WTC11 (cell line): ENCODE data around the gene GRIA4. TPM values are rescaled to one million over a fixed set of nuclear protein-coding genes. Genes with fewer than 3 reads are reported as not detected.

ENCODE experiments used
- ATAC-seq: fragments of 200-7000 bp; cut with Tn5 transposase; 2 replicates; pipeline ENCODE4 v1.10.0; 2021; ENCODE audit warnings: mild to moderate bottlenecking, moderate library complexity
- CTCF ChIA-PET: fragments of 300-600 bp; sonication (Branson Sonifier 250); formaldehyde crosslinking; loops from one replicate; lab custom pipeline; 2021; ENCODE audit warnings: antibody characterized with exemption; lab: Charles Lee
- POLR2A ChIA-PET: fragments of 350-600 bp; sonication (Branson Sonifier 250); formaldehyde crosslinking; loops from one replicate; lab custom pipeline; 2021; ENCODE audit warnings: antibody characterized with exemption; lab: Charles Lee
- DNase-seq: peaks from one replicate; pipeline ENCODE4 v3.0.0; 2021; ENCODE audit warnings: low spot score
- H3K27ac Mint-ChIP-seq: 2 replicates; pipeline ENCODE4 v1.8.0; 2021; ENCODE audit warnings: mixed read lengths
- H3K27me3 Mint-ChIP-seq: 2 replicates; pipeline ENCODE4 v1.8.0; 2021; ENCODE audit warnings: low read depth, mild to moderate bottlenecking, moderate library complexity, mixed read lengths
- H3K36me3 Mint-ChIP-seq: 2 replicates; pipeline ENCODE4 v1.8.0; 2021; ENCODE audit warnings: mixed read lengths
- H3K4me1 Mint-ChIP-seq: 2 replicates; pipeline ENCODE4 v1.8.0; 2022; ENCODE audit warnings: mixed read lengths
- H3K4me3 Mint-ChIP-seq: 2 replicates; pipeline ENCODE4 v1.8.0; 2021; ENCODE audit warnings: mild to moderate bottlenecking, moderate library complexity, mixed read lengths
- H3K9me3 Mint-ChIP-seq: 2 replicates; pipeline ENCODE4 v1.8.0; 2021; ENCODE audit warnings: mixed read lengths
- ATF1 ChIP-seq: sonication (generic); formaldehyde crosslinking; IDR thresholded peaks from 2 replicates; pipeline ENCODE4 v1.8.1; 2023; ENCODE audit warnings: mild to moderate bottlenecking, moderate library complexity, missing genetic modification reagents
- CBFB ChIP-seq: sonication (generic); formaldehyde crosslinking; IDR thresholded peaks from 2 replicates; pipeline ENCODE4 v1.8.1; 2022; ENCODE audit warnings: mild to moderate bottlenecking, low read depth, missing genetic modification reagents
- HMGA2 ChIP-seq: fragments of 250-450 bp; sonication (Bioruptor Pico); IDR thresholded peaks from 2 replicates; pipeline ENCODE4 v1.4.0; 2021; ENCODE audit warnings: mild to moderate bottlenecking, moderate library complexity
- JAZF1 ChIP-seq: fragments of 250-450 bp; sonication (Bioruptor Pico); IDR thresholded peaks from 2 replicates; pipeline ENCODE4 v1.9.0; 2021; ENCODE audit warnings: moderate library complexity, mild to moderate bottlenecking, inconsistent platforms
- NFE2L1 ChIP-seq: sonication (generic); formaldehyde crosslinking; IDR thresholded peaks from 2 replicates; pipeline ENCODE4 v1.8.1; 2023; ENCODE audit warnings: missing genetic modification reagents
- OVOL2 ChIP-seq: fragments of 250-450 bp; sonication (Bioruptor Pico); IDR thresholded peaks from 2 replicates; pipeline ENCODE4 v1.9.0; 2021; ENCODE audit warnings: mild to moderate bottlenecking, borderline replicate concordance
- SOX15 ChIP-seq: fragments of 250-450 bp; sonication (Bioruptor Pico); IDR thresholded peaks from 2 replicates; pipeline ENCODE4 v1.9.0; 2021; ENCODE audit warnings: mild to moderate bottlenecking
- ZNF121 ChIP-seq: sonication (generic); formaldehyde crosslinking; IDR thresholded peaks from 2 replicates; pipeline ENCODE4 v1.8.0; 2023; ENCODE audit warnings: missing genetic modification reagents
- ZNF396 ChIP-seq: fragments of 250-450 bp; sonication (Bioruptor Pico); IDR thresholded peaks from 2 replicates; pipeline ENCODE4 v1.8.0; 2021; ENCODE audit warnings: mild to moderate bottlenecking, moderate library complexity, borderline replicate concordance
- total RNA-seq: library from RNA; stranded (reverse); gene quantifications from 3 replicates; pipeline ENCODE4 v1.2.3, GENCODE V29; 2021
- TF ChIP-seq, protein P1 (sequence below): fragments of 250-450 bp; sonication (Bioruptor Pico); IDR thresholded peaks from 2 replicates; pipeline ENCODE4 v1.9.0; 2021; ENCODE audit warnings: mild to moderate bottlenecking
- TF ChIP-seq, protein P2 (sequence below): sonication (generic); formaldehyde crosslinking; conservative IDR thresholded peaks from 2 replicates; pipeline ENCODE4 v1.8.1; 2023; ENCODE audit warnings: mild to moderate bottlenecking, low read depth, missing genetic modification reagents, moderate library complexity
- TF ChIP-seq, protein P3 (sequence below): fragments of 250-450 bp; sonication (Bioruptor Pico); IDR thresholded peaks from 2 replicates; pipeline ENCODE4 v2.1.2; 2022; ENCODE audit warnings: mild to moderate bottlenecking, moderate library complexity
- TF ChIP-seq, protein P4 (sequence below): sonication (generic); formaldehyde crosslinking; IDR thresholded peaks from 2 replicates; pipeline ENCODE4 v1.8.1; 2022; ENCODE audit warnings: low read depth, missing genetic modification reagents, borderline replicate concordance
- TF ChIP-seq, protein P5 (sequence below): fragments of 250-450 bp; sonication (Bioruptor Pico); IDR thresholded peaks from 2 replicates; pipeline ENCODE4 v1.9.0; 2021; ENCODE audit warnings: mild to moderate bottlenecking
- TF ChIP-seq, protein P6 (sequence below): fragments of 250-450 bp; sonication (Bioruptor Pico); IDR thresholded peaks from 2 replicates; pipeline ENCODE4 v1.9.0; 2021; ENCODE audit warnings: moderate library complexity, mild to moderate bottlenecking, inconsistent platforms, borderline replicate concordance
- TF ChIP-seq, protein P7 (sequence below): sonication (generic); formaldehyde crosslinking; IDR thresholded peaks from 2 replicates; pipeline ENCODE4 v1.8.1; 2022; ENCODE audit warnings: missing genetic modification reagents, borderline replicate concordance
- TF ChIP-seq, protein P8 (sequence below): sonication (generic); formaldehyde crosslinking; IDR thresholded peaks from 2 replicates; pipeline ENCODE4 v1.8.1; 2023; ENCODE audit warnings: mild to moderate bottlenecking, missing genetic modification reagents, moderate library complexity

The GRIA4 gene
- total RNA-seq, 1 experiment from 2014 or later, result 11.4 TPM

DNA sequence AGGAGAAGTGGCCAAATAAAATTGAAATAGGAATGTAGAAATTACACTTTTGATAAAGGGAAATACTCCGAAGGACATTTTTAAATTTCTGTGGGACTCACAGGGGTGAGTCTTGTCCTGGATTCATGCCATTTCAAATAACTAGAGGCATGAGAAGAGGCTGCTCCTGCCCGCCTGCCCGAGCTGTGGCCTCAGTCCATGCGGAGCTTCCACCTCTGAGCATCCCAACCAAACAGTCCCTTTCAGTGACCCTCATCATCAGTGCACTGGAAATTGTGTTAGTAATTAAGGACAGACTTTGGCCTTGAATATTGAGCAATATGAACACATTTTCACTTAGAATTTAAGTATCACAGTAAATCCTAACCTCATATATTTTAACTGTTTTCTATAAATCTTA, 25.6 kb downstream of the GRIA4 start (continued):
- TF ChIP-seq NFE2L1 (no peak), ZNF396 (CRISPR knock-in tag) (no peak), JAZF1 (CRISPR knock-in tag) (no peak), ZNF121 (CRISPR knock-in tag) (no peak)
- TF ChIP-seq, protein P1, sequence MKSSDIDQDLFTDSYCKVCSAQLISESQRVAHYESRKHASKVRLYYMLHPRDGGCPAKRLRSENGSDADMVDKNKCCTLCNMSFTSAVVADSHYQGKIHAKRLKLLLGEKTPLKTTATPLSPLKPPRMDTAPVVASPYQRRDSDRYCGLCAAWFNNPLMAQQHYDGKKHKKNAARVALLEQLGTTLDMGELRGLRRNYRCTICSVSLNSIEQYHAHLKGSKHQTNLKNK (CRISPR knock-in tag), result no peak
- TF ChIP-seq, protein P2, sequence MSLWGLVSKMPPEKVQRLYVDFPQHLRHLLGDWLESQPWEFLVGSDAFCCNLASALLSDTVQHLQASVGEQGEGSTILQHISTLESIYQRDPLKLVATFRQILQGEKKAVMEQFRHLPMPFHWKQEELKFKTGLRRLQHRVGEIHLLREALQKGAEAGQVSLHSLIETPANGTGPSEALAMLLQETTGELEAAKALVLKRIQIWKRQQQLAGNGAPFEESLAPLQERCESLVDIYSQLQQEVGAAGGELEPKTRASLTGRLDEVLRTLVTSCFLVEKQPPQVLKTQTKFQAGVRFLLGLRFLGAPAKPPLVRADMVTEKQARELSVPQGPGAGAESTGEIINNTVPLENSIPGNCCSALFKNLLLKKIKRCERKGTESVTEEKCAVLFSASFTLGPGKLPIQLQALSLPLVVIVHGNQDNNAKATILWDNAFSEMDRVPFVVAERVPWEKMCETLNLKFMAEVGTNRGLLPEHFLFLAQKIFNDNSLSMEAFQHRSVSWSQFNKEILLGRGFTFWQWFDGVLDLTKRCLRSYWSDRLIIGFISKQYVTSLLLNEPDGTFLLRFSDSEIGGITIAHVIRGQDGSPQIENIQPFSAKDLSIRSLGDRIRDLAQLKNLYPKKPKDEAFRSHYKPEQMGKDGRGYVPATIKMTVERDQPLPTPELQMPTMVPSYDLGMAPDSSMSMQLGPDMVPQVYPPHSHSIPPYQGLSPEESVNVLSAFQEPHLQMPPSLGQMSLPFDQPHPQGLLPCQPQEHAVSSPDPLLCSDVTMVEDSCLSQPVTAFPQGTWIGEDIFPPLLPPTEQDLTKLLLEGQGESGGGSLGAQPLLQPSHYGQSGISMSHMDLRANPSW (CRISPR knock-in tag), result no peak

DNA sequence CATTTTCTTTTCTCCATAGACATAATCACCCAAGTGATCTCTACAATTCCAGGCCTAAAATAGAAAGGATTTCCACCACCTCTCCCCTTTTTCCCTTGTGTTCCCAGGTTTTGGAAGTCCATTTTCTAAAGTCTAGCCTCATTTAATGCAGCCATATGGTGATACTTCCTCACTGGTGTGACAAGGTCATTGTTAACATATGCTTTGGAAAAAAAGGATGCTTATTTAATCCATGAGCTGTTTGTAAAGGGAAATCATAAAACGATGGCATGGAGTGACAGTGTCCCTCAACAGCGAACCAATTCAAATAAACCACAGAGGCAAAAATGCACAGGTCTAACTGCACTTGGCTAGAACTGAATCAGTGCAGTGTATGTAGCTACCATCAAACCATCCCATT, 26.6 kb downstream of the GRIA4 start:
- Mint-ChIP-seq H3K36me3 (no peaks in the 10 kb centered on the region), H3K4me1 (peaks cover 11% of the 10 kb centered on the region), H3K4me3 (no peak overlapping the region), H3K27me3 (no peaks in the 10 kb centered on the region), H3K27ac (no peak overlapping the region; the same call in 1 of the 2 replicates), H3K9me3 (no peaks in the 10 kb centered on the region)
- POLR2A ChIA-PET, result no interaction called here
- ATAC-seq, result no peak
- DNase-seq, result no peak
- TF ChIP-seq, protein P3, sequence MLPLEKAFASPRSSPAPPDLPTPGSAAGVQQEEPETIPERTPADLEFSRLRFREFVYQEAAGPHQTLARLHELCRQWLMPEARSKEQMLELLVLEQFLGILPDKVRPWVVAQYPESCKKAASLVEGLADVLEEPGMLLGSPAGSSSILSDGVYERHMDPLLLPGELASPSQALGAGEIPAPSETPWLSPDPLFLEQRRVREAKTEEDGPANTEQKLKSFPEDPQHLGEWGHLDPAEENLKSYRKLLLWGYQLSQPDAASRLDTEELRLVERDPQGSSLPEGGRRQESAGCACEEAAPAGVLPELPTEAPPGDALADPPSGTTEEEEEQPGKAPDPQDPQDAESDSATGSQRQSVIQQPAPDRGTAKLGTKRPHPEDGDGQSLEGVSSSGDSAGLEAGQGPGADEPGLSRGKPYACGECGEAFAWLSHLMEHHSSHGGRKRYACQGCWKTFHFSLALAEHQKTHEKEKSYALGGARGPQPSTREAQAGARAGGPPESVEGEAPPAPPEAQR (CRISPR knock-in tag), result no peak
- TF ChIP-seq OVOL2 (CRISPR knock-in tag), result no peak
- no peak for TF ChIP-seq SOX15 (CRISPR knock-in tag)
- no peak for TF ChIP-seq CBFB (CRISPR knock-in tag)
- TF ChIP-seq, protein P4, sequence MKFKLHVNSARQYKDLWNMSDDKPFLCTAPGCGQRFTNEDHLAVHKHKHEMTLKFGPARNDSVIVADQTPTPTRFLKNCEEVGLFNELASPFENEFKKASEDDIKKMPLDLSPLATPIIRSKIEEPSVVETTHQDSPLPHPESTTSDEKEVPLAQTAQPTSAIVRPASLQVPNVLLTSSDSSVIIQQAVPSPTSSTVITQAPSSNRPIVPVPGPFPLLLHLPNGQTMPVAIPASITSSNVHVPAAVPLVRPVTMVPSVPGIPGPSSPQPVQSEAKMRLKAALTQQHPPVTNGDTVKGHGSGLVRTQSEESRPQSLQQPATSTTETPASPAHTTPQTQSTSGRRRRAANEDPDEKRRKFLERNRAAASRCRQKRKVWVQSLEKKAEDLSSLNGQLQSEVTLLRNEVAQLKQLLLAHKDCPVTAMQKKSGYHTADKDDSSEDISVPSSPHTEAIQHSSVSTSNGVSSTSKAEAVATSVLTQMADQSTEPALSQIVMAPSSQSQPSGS (CRISPR knock-in tag), result no peak
- TF ChIP-seq, protein P5, sequence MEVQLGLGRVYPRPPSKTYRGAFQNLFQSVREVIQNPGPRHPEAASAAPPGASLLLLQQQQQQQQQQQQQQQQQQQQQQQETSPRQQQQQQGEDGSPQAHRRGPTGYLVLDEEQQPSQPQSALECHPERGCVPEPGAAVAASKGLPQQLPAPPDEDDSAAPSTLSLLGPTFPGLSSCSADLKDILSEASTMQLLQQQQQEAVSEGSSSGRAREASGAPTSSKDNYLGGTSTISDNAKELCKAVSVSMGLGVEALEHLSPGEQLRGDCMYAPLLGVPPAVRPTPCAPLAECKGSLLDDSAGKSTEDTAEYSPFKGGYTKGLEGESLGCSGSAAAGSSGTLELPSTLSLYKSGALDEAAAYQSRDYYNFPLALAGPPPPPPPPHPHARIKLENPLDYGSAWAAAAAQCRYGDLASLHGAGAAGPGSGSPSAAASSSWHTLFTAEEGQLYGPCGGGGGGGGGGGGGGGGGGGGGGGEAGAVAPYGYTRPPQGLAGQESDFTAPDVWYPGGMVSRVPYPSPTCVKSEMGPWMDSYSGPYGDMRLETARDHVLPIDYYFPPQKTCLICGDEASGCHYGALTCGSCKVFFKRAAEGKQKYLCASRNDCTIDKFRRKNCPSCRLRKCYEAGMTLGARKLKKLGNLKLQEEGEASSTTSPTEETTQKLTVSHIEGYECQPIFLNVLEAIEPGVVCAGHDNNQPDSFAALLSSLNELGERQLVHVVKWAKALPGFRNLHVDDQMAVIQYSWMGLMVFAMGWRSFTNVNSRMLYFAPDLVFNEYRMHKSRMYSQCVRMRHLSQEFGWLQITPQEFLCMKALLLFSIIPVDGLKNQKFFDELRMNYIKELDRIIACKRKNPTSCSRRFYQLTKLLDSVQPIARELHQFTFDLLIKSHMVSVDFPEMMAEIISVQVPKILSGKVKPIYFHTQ (CRISPR knock-in tag), result no peak
- no peak for TF ChIP-seq HMGA2 (CRISPR knock-in tag)
- TF ChIP-seq, protein P6, sequence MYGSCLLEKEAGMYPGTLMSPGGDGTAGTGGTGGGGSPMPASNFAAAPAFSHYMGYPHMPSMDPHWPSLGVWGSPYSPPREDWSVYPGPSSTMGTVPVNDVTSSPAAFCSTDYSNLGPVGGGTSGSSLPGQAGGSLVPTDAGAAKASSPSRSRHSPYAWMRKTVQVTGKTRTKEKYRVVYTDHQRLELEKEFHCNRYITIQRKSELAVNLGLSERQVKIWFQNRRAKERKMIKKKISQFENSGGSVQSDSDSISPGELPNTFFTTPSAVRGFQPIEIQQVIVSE (CRISPR knock-in tag), result no peak
- TF ChIP-seq, protein P7, sequence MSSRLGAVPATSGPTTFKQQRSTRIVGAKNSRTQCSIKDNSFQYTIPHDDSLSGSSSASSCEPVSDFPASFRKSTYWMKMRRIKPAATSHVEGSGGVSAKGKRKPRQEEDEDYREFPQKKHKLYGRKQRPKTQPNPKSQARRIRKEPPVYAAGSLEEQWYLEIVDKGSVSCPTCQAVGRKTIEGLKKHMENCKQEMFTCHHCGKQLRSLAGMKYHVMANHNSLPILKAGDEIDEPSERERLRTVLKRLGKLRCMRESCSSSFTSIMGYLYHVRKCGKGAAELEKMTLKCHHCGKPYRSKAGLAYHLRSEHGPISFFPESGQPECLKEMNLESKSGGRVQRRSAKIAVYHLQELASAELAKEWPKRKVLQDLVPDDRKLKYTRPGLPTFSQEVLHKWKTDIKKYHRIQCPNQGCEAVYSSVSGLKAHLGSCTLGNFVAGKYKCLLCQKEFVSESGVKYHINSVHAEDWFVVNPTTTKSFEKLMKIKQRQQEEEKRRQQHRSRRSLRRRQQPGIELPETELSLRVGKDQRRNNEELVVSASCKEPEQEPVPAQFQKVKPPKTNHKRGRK (CRISPR knock-in tag), result no peak
- no peak for TF ChIP-seq ATF1
- TF ChIP-seq, protein P8, sequence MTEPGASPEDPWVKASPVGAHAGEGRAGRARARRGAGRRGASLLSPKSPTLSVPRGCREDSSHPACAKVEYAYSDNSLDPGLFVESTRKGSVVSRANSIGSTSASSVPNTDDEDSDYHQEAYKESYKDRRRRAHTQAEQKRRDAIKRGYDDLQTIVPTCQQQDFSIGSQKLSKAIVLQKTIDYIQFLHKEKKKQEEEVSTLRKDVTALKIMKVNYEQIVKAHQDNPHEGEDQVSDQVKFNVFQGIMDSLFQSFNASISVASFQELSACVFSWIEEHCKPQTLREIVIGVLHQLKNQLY (CRISPR knock-in tag), result no peak
- CTCF ChIA-PET, result no interaction called here
